K562 (cell line): ENCODE measurements around the gene DNMT3A. TPM values are rescaled to one million over a fixed set of nuclear protein-coding genes. Genes with fewer than 3 reads are reported as not detected.

Experiments used
- ATAC-seq: fragments of 200-7000 bp; cut with Tn5 transposase; 3 replicates; pipeline ENCODE4 v1.9.1; 2020; ENCODE audit warnings: moderate library complexity
- BruUV-seq: library from RNA; stranded (reverse); fragments of 400-500 nt; replicated peaks from 2 replicates; lab custom pipeline; 2021; lab: Mats Ljungman, UMichigan
- CTCF ChIA-PET: fragments of 300-600 bp; formaldehyde crosslinking; extraction: SDS; loops from one replicate; lab custom pipeline; 2021; ENCODE audit warnings: low intra/inter-chr PET ratio; lab: Yijun Ruan, JAX
- POLR2A ChIA-PET: fragments of 300-600, 350-650 bp; sonication (Branson Sonifier 250); formaldehyde crosslinking; extraction: SDS; loops from one replicate; lab custom pipeline; 2021; ENCODE audit warnings: antibody characterized with exemption, inconsistent platforms; lab: Yijun Ruan, JAX
- DNase-seq, 4 experiments: peaks; one replicate each; pipeline versions ENCODE4 v3.0.0 to v3.0.0-alpha.2; 2011 to 2018; ENCODE audit warnings: low spot score in 3 of 4, mixed read lengths in 3 of 4; ENCODE audit errors: extremely low read depth in 1 of 4
- FAIRE-seq: peaks from 2 replicates; lab custom pipeline; 2011; peaks lifted over from hg19 to GRCh38; lab: Jason Lieb, UNC
- H2AFZ ChIP-seq: 2 replicates; pipeline ENCODE4 v1.6.0; 2011; ENCODE audit warnings: low read depth, low read length, control low read depth, inconsistent platforms
- H3K27ac ChIP-seq: fragments of 200-600 bp; 3 replicates; pipeline ENCODE4 v1.8.0; 2011; ENCODE audit warnings: low read depth, mild to moderate bottlenecking, control low read depth, inconsistent platforms, low read length, moderate library complexity, mixed read lengths; ENCODE audit errors: extremely low read depth
- H3K27me3 ChIP-seq, 2 experiments: fragments of 300-600 bp in 1 of 2; 2 replicates in 1 of 2; 3 replicates in 1 of 2; pipeline versions ENCODE4 v1.6.0 to v1.8.0; 2011; ENCODE audit warnings: inconsistent platforms in 2 of 2, low read length in 2 of 2, mild to moderate bottlenecking in 1 of 2, mixed read lengths in 1 of 2, moderate library complexity in 1 of 2; ENCODE audit not compliant: control insufficient read depth in 2 of 2, insufficient read depth in 2 of 2
- H3K36me3 ChIP-seq: fragments of 300-600 bp; 3 replicates; pipeline ENCODE4 v1.8.0; 2011; ENCODE audit warnings: mild to moderate bottlenecking, low read length, inconsistent platforms; ENCODE audit not compliant: control insufficient read depth, insufficient read depth
- H3K4me1 ChIP-seq, 2 experiments: fragments of 200-600 bp in 1 of 2; replicated peaks in 1 of 2; 2 replicates in 1 of 2; 3 replicates in 1 of 2; pipeline versions ENCODE4 v1.5.1 to v1.8.0; 2011; ENCODE audit warnings: inconsistent platforms in 2 of 2, low read length in 2 of 2, mild to moderate bottlenecking in 1 of 2, mixed read lengths in 1 of 2, moderate library complexity in 1 of 2; ENCODE audit not compliant: control insufficient read depth in 2 of 2, insufficient read depth in 2 of 2
- H3K4me2 ChIP-seq: 2 replicates; pipeline ENCODE4 v1.6.1; 2011; ENCODE audit warnings: low read length, control low read depth, inconsistent platforms, mixed read lengths; ENCODE audit not compliant: insufficient read depth
- H3K4me3 ChIP-seq: fragments of 200-600 bp; sonication (generic), shearing (Covaris generic); 2 replicates; pipeline ENCODE4 v1.5.1; 2016; ENCODE audit warnings: control low read depth, inconsistent platforms
- H3K79me2 ChIP-seq: fragments of 200-600 bp; 3 replicates; pipeline ENCODE4 v1.8.0; 2011; ENCODE audit warnings: low read length, inconsistent platforms; ENCODE audit not compliant: control insufficient read depth, insufficient read depth
- H3K9ac ChIP-seq, 2 experiments: 2 replicates each; pipeline versions ENCODE4 v1.6.0 to v1.6.1; 2011; ENCODE audit warnings: low read depth in 2 of 2, low read length in 2 of 2, control low read depth in 1 of 2, inconsistent platforms in 1 of 2, mild to moderate bottlenecking in 1 of 2, mixed read lengths in 1 of 2; ENCODE audit not compliant: insufficient read depth in 1 of 2
- H3K9me1 ChIP-seq: one replicate; pipeline ENCODE4 v1.6.0; 2011; ENCODE audit warnings: inconsistent platforms, mild to moderate bottlenecking, low read length, moderate library complexity; ENCODE audit not compliant: control insufficient read depth, insufficient read depth
- H3K9me3 ChIP-seq: replicated peaks from 2 replicates; pipeline ENCODE4 v1.5.1; 2011; ENCODE audit warnings: low read depth, low read length, inconsistent platforms; ENCODE audit not compliant: control insufficient read depth, insufficient read depth
- H4K20me1 ChIP-seq: replicated peaks from 2 replicates; pipeline ENCODE4 v1.6.1; 2011; ENCODE audit warnings: low read length, inconsistent platforms, mixed read lengths; ENCODE audit not compliant: control insufficient read depth, insufficient read depth
- CTBP1 ChIP-seq: fragments of 450-650 bp; IDR thresholded peaks from 2 replicates; pipeline ENCODE4 v1.6.1; 2016; ENCODE audit warnings: borderline replicate concordance
- EWSR1 ChIP-seq: fragments of 450-650 bp; IDR thresholded peaks from 2 replicates; pipeline ENCODE4 v1.6.1; 2018; ENCODE audit warnings: borderline replicate concordance, mild to moderate bottlenecking, low read depth, moderate library complexity; ENCODE audit not compliant: partially characterized antibody
- STAG1 ChIP-seq: sonication (generic); formaldehyde crosslinking; IDR thresholded peaks from 2 replicates; pipeline ENCODE4 v1.5.0; 2020; ENCODE audit warnings: missing genetic modification reagents, borderline replicate concordance
- ZNF184 ChIP-seq: sonication (generic); formaldehyde crosslinking; IDR thresholded peaks from 2 replicates; pipeline ENCODE4 v1.5.0; 2020; ENCODE audit warnings: missing genetic modification reagents
- ZNF830 ChIP-seq: fragments of 250-450 bp; sonication (Bioruptor Pico); IDR thresholded peaks from 2 replicates; pipeline ENCODE4 v1.5.0; 2021; ENCODE audit warnings: mild to moderate bottlenecking
- WGBS: fragments of 100-300 bp; shearing (Covaris generic); methylation state at CpG from one replicate; pipeline ENCODE4 v1.1.6; 2016; ENCODE audit warnings: low coverage, mixed read lengths; ENCODE audit not compliant: insufficient coverage; ENCODE audit errors: missing lambda C conversion rate; 5-methylcytosine and 5-hydroxymethylcytosine counted together
- in situ Hi-C: fragments of 300-500 bp; cut with MboI; formaldehyde crosslinking; loops from 4 replicates; pipeline ENCODE4 v1.15.0; 2018; ENCODE audit warnings: inconsistent platforms, mixed read lengths
- intact Hi-C: fragments of 100-400 bp; cut with micrococcal nuclease; formaldehyde crosslinking; loops from 2 replicates; pipeline ENCODE4 v1.14.2; 2022
- polyA plus RNA-seq, 8 experiments: library from polyadenylated mRNA; depleted of rRNA in 4 of 8; stranded (reverse) in 5 of 8; unstranded in 3 of 8; fragments of >200 nt; fragmentation: Nextera tagmentation in 2 of 8; fragmentation: Illumina TruSeq in 1 of 8; extraction: Ambion mirVana in 2 of 8; extraction: Trizol in 1 of 8; gene quantifications; 2 replicates each; pipeline versions ENCODE4 v1.2.1 to v1.2.3, GENCODE V29; 2011 to 2014; ENCODE audit warnings: inconsistent platforms in 1 of 8, missing spikeins in 1 of 8
- total RNA-seq, 7 experiments: library from RNA; depleted of rRNA in 6 of 7; stranded (reverse); fragments of >200 nt in 6 of 7; fragmentation: Illumina TruSeq in 2 of 7; extraction: Trizol in 2 of 7; gene quantifications; 2 replicates each; pipeline versions ENCODE4 v1.2.1 to v1.2.3, GENCODE V29; 2011 to 2021; ENCODE audit warnings: low replicate concordance in 1 of 7
- TF ChIP-seq, protein P1 (sequence below): fragments of 450-650 bp; formaldehyde crosslinking; IDR thresholded peaks from 2 replicates; pipeline ENCODE4 v1.4.0; 2020; ENCODE audit warnings: mild to moderate bottlenecking, moderate library complexity
- TF ChIP-seq, protein P2 (sequence below): fragments of 250-450 bp; sonication (Bioruptor Pico); IDR thresholded peaks from 2 replicates; pipeline ENCODE4 v1.8.0; 2021; ENCODE audit warnings: moderate library complexity, mild to moderate bottlenecking, inconsistent platforms

Gene DNMT3A
- total and polyA plus RNA-seq, 9 of the 15 experiments (the other 6 are each of a cell fraction or from before 2014, with no cell fraction given), result 3.0 to 16.0 (median 6.1) TPM

- CTCF ChIA-PET, result interaction anchor here (1.8 kb wide), 1 partner anchor 31 kb away, joined by 5 read pairs; no protein-coding TSS in a partner anchor
- intact Hi-C loops (loop anchor here (5.0 kb wide), 2 partner anchors 370 to 785 kb away; no protein-coding TSS in a partner anchor), in situ Hi-C loops (no loop called here)
- Histone ChIP-seq H3K4me3 (no peak overlapping the region), H4K20me1 (no peaks in the 10 kb centered on the region), H2AFZ (peak overlapping the region; percentile 44), H3K79me2 (no peaks in the 10 kb centered on the region), H3K9me1 (no peaks in the 10 kb centered on the region), H3K36me3 (no peaks in the 10 kb centered on the region), H3K9me3 (no peaks in the 10 kb centered on the region), H3K27me3 (peaks cover under 1 to 2% of the 10 kb centered on the region in 2 experiments; a peak in 1 of 5 replicates), H3K4me1 (peaks cover 0 to 5% of the 10 kb centered on the region in 2 experiments; a peak in 2 of 5 replicates), H3K4me2 (no peak overlapping the region), H3K27ac (no peak overlapping the region), H3K9ac (no peak overlapping the region)
- 12% methylated on average over 11 of the region's 12 CpGs for WGBS
- DNase-seq (no peak), ATAC-seq (no peak), FAIRE-seq (no peak)
- BruUV-seq, result no TSS peak
- POLR2A ChIA-PET, result interaction anchor here (0.6 kb wide), 1 partner anchor 18 kb away, joined by 3 read pairs; no protein-coding TSS in a partner anchor
- TF ChIP-seq, protein P1, sequence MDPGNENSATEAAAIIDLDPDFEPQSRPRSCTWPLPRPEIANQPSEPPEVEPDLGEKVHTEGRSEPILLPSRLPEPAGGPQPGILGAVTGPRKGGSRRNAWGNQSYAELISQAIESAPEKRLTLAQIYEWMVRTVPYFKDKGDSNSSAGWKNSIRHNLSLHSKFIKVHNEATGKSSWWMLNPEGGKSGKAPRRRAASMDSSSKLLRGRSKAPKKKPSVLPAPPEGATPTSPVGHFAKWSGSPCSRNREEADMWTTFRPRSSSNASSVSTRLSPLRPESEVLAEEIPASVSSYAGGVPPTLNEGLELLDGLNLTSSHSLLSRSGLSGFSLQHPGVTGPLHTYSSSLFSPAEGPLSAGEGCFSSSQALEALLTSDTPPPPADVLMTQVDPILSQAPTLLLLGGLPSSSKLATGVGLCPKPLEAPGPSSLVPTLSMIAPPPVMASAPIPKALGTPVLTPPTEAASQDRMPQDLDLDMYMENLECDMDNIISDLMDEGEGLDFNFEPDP, result no peak
- no peak for TF ChIP-seq CTBP1
- TF ChIP-seq, protein P2, sequence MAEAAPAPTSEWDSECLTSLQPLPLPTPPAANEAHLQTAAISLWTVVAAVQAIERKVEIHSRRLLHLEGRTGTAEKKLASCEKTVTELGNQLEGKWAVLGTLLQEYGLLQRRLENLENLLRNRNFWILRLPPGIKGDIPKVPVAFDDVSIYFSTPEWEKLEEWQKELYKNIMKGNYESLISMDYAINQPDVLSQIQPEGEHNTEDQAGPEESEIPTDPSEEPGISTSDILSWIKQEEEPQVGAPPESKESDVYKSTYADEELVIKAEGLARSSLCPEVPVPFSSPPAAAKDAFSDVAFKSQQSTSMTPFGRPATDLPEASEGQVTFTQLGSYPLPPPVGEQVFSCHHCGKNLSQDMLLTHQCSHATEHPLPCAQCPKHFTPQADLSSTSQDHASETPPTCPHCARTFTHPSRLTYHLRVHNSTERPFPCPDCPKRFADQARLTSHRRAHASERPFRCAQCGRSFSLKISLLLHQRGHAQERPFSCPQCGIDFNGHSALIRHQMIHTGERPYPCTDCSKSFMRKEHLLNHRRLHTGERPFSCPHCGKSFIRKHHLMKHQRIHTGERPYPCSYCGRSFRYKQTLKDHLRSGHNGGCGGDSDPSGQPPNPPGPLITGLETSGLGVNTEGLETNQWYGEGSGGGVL (CRISPR knock-in tag), result no peak
- no peak for TF ChIP-seq STAG1
- no peak for TF ChIP-seq ZNF184 (CRISPR knock-in tag)
- no peak for TF ChIP-seq ZNF830 (CRISPR knock-in tag)
- TF ChIP-seq EWSR1, result no peak
These were observed 144.2 kb downstream of the DNMT3A start for GRCh38 chr2:25197336-25198208.
